ACHN (cell line): ENCODE results near the gene CRISP3.
"Not testable (repeated sequence)": the region's sequence is repeated elsewhere in the genome, so short reads cannot be mapped to it uniquely, and the experiment has no call there.

Source experiments
- DNase-seq: peaks from one replicate; pipeline ENCODE4 v3.0.0-alpha.2; 2015
- in situ Hi-C: cut with HindIII; loops from 2 replicates; pipeline ENCODE4 v1.10.0; 2017; ENCODE audit warnings: low sequenced_read_pairs, low pct_ligation_motif_present, low pct_unique_long_range_greater_than_20kb

Gene CRISP3

GRCh38 chr6:49744259-49744658, at the start of gene CRISP3:
Gene CRISP3 (minus strand): TSS chr6:49744388. CDS start chr6:49744367, 21 bp downstream.
- DNase-seq = no peak
- in situ Hi-C loops = no loop called here

GRCh38 chr6:49790341-49790740, 46.2 kb upstream of the CRISP3 start:
- in situ Hi-C loops = no loop called here
- no peak for DNase-seq

GRCh38 chr6:49787176-49787575, 43.0 kb upstream of the CRISP3 start, which contains the start of gene PGK2:
Gene PGK2 (minus strand): TSS chr6:49787285. CDS start chr6:49787187, 98 bp downstream.
- in situ Hi-C loops = no loop called here
- DNase-seq = no peak

- in situ Hi-C loops = no loop called here
- DNase-seq = no peak
Observed at GRCh38 chr6:49784272-49784671, 40.1 kb upstream of the CRISP3 start.

GRCh38 chr6:49782725-49783124, 38.5 kb upstream of the CRISP3 start:
- in situ Hi-C loops = no loop called here
- no peak for DNase-seq

GRCh38 chr6:49782293-49782692, 38.1 kb upstream of the CRISP3 start:
- in situ Hi-C loops = no loop called here
- DNase-seq = no peak

GRCh38 chr6:49776444-49776843, 32.3 kb upstream of the CRISP3 start:
- in situ Hi-C loops = no loop called here
- DNase-seq = no peak

- in situ Hi-C loops = no loop called here
- no peak for DNase-seq
Observed at GRCh38 chr6:49775043-49775442, 30.9 kb upstream of the CRISP3 start.

GRCh38 chr6:49772285-49772684, 28.1 kb upstream of the CRISP3 start:
- in situ Hi-C loops = no loop called here

GRCh38 chr6:49766762-49767161, 22.6 kb upstream of the CRISP3 start:
- no peak for DNase-seq
- in situ Hi-C loops = no loop called here

More at GRCh38 chr6:49772285-49772684, 28.1 kb upstream of the CRISP3 start:
- no peak for DNase-seq

GRCh38 chr6:49764571-49765236, 20.5 kb upstream of the CRISP3 start:
- DNase-seq = no peak

GRCh38 chr6:49743429-49743828, 759 bp downstream of the CRISP3 start:
- in situ Hi-C loops = no loop called here
- no peak for DNase-seq

More at GRCh38 chr6:49764571-49765236, 20.5 kb upstream of the CRISP3 start:
- in situ Hi-C loops = no loop called here

- in situ Hi-C loops = no loop called here
- no peak for DNase-seq
Observed at GRCh38 chr6:49739423-49739822, 4.8 kb downstream of the CRISP3 start.

GRCh38 chr6:49736017-49736508, 8.1 kb downstream of the CRISP3 start:
- no peak for DNase-seq
- in situ Hi-C loops = no loop called here

- DNase-seq = no peak
- in situ Hi-C loops = no loop called here
Observed at GRCh38 chr6:49733680-49734079, 10.5 kb downstream of the CRISP3 start.

- in situ Hi-C loops = no loop called here
- DNase-seq = no peak
Observed at GRCh38 chr6:49732781-49733180, 11.4 kb downstream of the CRISP3 start.

GRCh38 chr6:49730251-49730650, 13.9 kb downstream of the CRISP3 start:
- in situ Hi-C loops = no loop called here
- no peak for DNase-seq

GRCh38 chr6:49723917-49724316, 20.3 kb downstream of the CRISP3 start:
- in situ Hi-C loops, DNase-seq: not testable (repeated sequence)

- in situ Hi-C loops = no loop called here
- no peak for DNase-seq
Observed at GRCh38 chr6:49721297-49721696, 22.9 kb downstream of the CRISP3 start.

- in situ Hi-C loops = no loop called here
- no peak for DNase-seq
Observed at GRCh38 chr6:49720372-49720771, 23.8 kb downstream of the CRISP3 start.
